ENCODE measurements around the gene GZMA.

GRCh38 chr5:55073211-55073610 is 29.2 kb upstream of the GZMA start:
- no peak for TF ChIP-seq ZNF274 (IDR thresholded peaks at IDR 0.05; ENCODE audit: low read depth, low read length)
- no peak for TF ChIP-seq YY1 (IDR thresholded peaks at IDR 0.05; ENCODE audit: insufficient read depth, insufficient read length)
- no peak for TF ChIP-seq SUZ12 (IDR thresholded peaks at IDR 0.05; ENCODE audit: extremely low read depth, insufficient read depth, insufficient read length)

Data from NT2/D1 (cell line).